ENCODE measurements around the gene C16orf86.

GRCh38 chr16:67664871-67665270 is 1.7 kb upstream of the C16orf86 start:
- TF ChIP-seq POLR2A (IDR thresholded peaks at IDR 0.05) (no peak), EP300 (IDR thresholded peaks at IDR 0.05) (no peak), POLR2AphosphoS5 (IDR thresholded peaks at IDR 0.05) (no peak)
- TF ChIP-seq, protein P1, sequence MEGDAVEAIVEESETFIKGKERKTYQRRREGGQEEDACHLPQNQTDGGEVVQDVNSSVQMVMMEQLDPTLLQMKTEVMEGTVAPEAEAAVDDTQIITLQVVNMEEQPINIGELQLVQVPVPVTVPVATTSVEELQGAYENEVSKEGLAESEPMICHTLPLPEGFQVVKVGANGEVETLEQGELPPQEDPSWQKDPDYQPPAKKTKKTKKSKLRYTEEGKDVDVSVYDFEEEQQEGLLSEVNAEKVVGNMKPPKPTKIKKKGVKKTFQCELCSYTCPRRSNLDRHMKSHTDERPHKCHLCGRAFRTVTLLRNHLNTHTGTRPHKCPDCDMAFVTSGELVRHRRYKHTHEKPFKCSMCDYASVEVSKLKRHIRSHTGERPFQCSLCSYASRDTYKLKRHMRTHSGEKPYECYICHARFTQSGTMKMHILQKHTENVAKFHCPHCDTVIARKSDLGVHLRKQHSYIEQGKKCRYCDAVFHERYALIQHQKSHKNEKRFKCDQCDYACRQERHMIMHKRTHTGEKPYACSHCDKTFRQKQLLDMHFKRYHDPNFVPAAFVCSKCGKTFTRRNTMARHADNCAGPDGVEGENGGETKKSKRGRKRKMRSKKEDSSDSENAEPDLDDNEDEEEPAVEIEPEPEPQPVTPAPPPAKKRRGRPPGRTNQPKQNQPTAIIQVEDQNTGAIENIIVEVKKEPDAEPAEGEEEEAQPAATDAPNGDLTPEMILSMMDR (IDR thresholded peaks at IDR 0.05), result no peak

All from gastroesophageal sphincter (tissue), 3 donors.